CD8-positive, alpha-beta memory T cell (primary cell): ENCODE measurements around the gene MAP1B. TPM values are rescaled to one million over a fixed set of nuclear protein-coding genes. Genes with fewer than 3 reads are reported as not detected.
A peak's percentile ranks its signal among the peaks of the same experiment; 100 is the strongest.
"Not testable (repeated sequence)": the region's sequence is repeated elsewhere in the genome, so short reads cannot be mapped to it uniquely, and the experiment has no call there.

Source experiments
- CTCF ChIA-PET: fragments of 350-600 bp; sonication (Branson Sonifier 250); formaldehyde crosslinking; loops from one replicate; lab custom pipeline; 2021; ENCODE audit warnings: antibody characterized with exemption; lab: Charles Lee
- POLR2A ChIA-PET: fragments of 350-600 bp; sonication (Branson Sonifier 250); formaldehyde crosslinking; loops from one replicate; lab custom pipeline; 2021; ENCODE audit warnings: antibody characterized with exemption; lab: Charles Lee
- DNase-seq, 5 donors: peaks; one replicate each; pipeline versions ENCODE4 v3.0.0 to v3.0.0-alpha.2; 2020 to 2022; ENCODE audit warnings: mixed read lengths in 1 of 5
- H3K27ac ChIP-seq: one replicate; pipeline ENCODE4 v1.7.0; 2013; ENCODE audit warnings: low read depth, mild to moderate bottlenecking, low read length, moderate library complexity
- H3K27me3 ChIP-seq: 2 replicates; pipeline ENCODE4 v1.7.0; 2013; ENCODE audit warnings: low read length, mild to moderate bottlenecking; ENCODE audit not compliant: insufficient read depth, poor library complexity, severe bottlenecking
- H3K36me3 ChIP-seq: 2 replicates; pipeline ENCODE4 v1.7.0; 2013; ENCODE audit warnings: mild to moderate bottlenecking, low read length, moderate library complexity; ENCODE audit not compliant: insufficient read depth
- H3K4me1 ChIP-seq: 2 replicates; pipeline ENCODE4 v1.7.0; 2013; ENCODE audit warnings: mild to moderate bottlenecking, low read length, moderate library complexity; ENCODE audit not compliant: insufficient read depth
- H3K4me3 ChIP-seq: 2 replicates; pipeline ENCODE4 v1.7.0; 2013; ENCODE audit warnings: mild to moderate bottlenecking, low read length
- H3K9me3 ChIP-seq: 2 replicates; pipeline ENCODE4 v1.7.0; 2013; ENCODE audit warnings: mild to moderate bottlenecking, low read length
- H3K27ac Mint-ChIP-seq, 8 donors: one replicate each; pipeline ENCODE4 v1.8.0; 2020 to 2021; ENCODE audit warnings: mixed read lengths in 8 of 8, mild to moderate bottlenecking in 6 of 8, inconsistent platforms in 3 of 8, moderate library complexity in 3 of 8
- H3K27me3 Mint-ChIP-seq, 2 donors: one replicate each; pipeline ENCODE4 v1.8.0; 2020 to 2021; ENCODE audit warnings: mixed read lengths in 2 of 2, mild to moderate bottlenecking in 1 of 2, moderate library complexity in 1 of 2
- H3K36me3 Mint-ChIP-seq, 3 donors: one replicate each; pipeline ENCODE4 v1.8.0; 2020 to 2021; ENCODE audit warnings: mixed read lengths in 3 of 3, inconsistent platforms in 1 of 3, mild to moderate bottlenecking in 1 of 3
- H3K4me1 Mint-ChIP-seq, 3 donors: one replicate each; pipeline ENCODE4 v1.8.0; 2020 to 2021; ENCODE audit warnings: mixed read lengths in 3 of 3, inconsistent platforms in 1 of 3, mild to moderate bottlenecking in 1 of 3
- H3K4me3 Mint-ChIP-seq, 7 donors: one replicate each; pipeline ENCODE4 v1.8.0; 2020 to 2021; ENCODE audit warnings: mixed read lengths in 7 of 7, mild to moderate bottlenecking in 6 of 7, moderate library complexity in 4 of 7, inconsistent platforms in 2 of 7
- H3K9me3 Mint-ChIP-seq, 5 donors: one replicate each; pipeline ENCODE4 v1.8.0; 2020 to 2022; ENCODE audit warnings: mixed read lengths in 5 of 5, mild to moderate bottlenecking in 3 of 5, moderate library complexity in 2 of 5, inconsistent platforms in 1 of 5
- polyA plus RNA-seq: library from polyadenylated mRNA; unstranded; fragments of 300-500 nt; fragmentation: Illumina TruSeq; gene quantifications from one replicate; pipeline ENCODE4 v1.2.3, GENCODE V29; 2021
- total RNA-seq, 2 experiments: library from RNA; stranded (reverse); gene quantifications; one replicate each; pipeline ENCODE4 v1.2.3, GENCODE V29; 2021

MAP1B gene
- total and polyA plus RNA-seq, 3 experiments from 2014 or later: 0.13 to 0.18 (median 0.16) TPM

GRCh38 chr5:72084876-72085275, 22.4 kb upstream of the MAP1B start:
- peaks cover 4% of the 10 kb centered on the region for H3K27me3 ChIP-seq
- H3K27ac ChIP-seq: no peak overlapping the region
- Mint-ChIP-seq H3K4me3 (no peak overlapping the region), H3K36me3 (no peaks in the 10 kb centered on the region), H3K27ac (no peak overlapping the region), H3K9me3 (no peaks in the 10 kb centered on the region), H3K4me1 (no peaks in the 10 kb centered on the region), H3K27me3 (peaks cover 23 to 50% of the 10 kb centered on the region in 2 donors)
- H3K36me3 ChIP-seq: no peaks in the 10 kb centered on the region
- no peaks in the 10 kb centered on the region for H3K9me3 ChIP-seq
- CTCF ChIA-PET: no interaction called here
- H3K4me1 ChIP-seq: no peaks in the 10 kb centered on the region
- no peak for DNase-seq
- H3K4me3 ChIP-seq: no peak overlapping the region
- POLR2A ChIA-PET: no interaction called here

DNA sequence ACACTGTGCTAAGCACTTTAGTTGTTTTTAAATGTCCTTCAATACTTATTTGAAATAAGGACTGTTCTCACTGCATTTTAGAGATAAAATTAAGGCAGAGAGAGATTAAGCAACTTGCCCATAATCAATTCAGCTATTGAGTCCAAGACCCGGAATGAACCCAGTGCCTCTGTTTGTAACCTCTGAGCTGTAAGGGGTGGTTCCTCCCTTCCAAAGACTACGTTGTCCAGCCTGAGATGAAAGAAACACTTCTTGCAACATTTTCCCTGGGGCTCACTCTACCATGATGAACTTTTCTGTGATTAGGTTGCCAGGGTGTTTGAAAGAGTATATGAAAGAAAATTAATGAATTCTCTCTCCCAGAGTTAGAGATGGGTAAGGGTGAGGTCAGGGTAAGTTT, 22.0 kb upstream of the MAP1B start:
- Mint-ChIP-seq H3K4me1 (no peaks in the 10 kb centered on the region), H3K27ac (no peak overlapping the region), H3K4me3 (no peak overlapping the region), H3K36me3 (no peaks in the 10 kb centered on the region), H3K27me3 (peaks cover 23 to 48% of the 10 kb centered on the region in 2 donors), H3K9me3 (no peaks in the 10 kb centered on the region)
- ChIA-PET POLR2A (no interaction called here), CTCF (no interaction called here)
- Histone ChIP-seq H3K4me1 (no peaks in the 10 kb centered on the region), H3K4me3 (no peak overlapping the region), H3K27me3 (peaks cover 4% of the 10 kb centered on the region), H3K27ac (no peak overlapping the region), H3K36me3 (no peaks in the 10 kb centered on the region), H3K9me3 (no peaks in the 10 kb centered on the region)
- DNase-seq: no peak

GRCh38 chr5:72089713-72090112, 17.6 kb upstream of the MAP1B start:
- H3K36me3 Mint-ChIP-seq, POLR2A ChIA-PET: not testable (repeated sequence)

GRCh38 chr5:72092074-72092473, 15.2 kb upstream of the MAP1B start:
- DNase-seq: no peak
- Histone ChIP-seq H3K9me3 (no peaks in the 10 kb centered on the region), H3K4me1 (no peaks in the 10 kb centered on the region), H3K27ac (no peak overlapping the region), H3K4me3 (no peak overlapping the region), H3K27me3 (no peaks in the 10 kb centered on the region), H3K36me3 (no peaks in the 10 kb centered on the region)
- Mint-ChIP-seq H3K27ac (no peak overlapping the region), H3K4me1 (no peaks in the 10 kb centered on the region), H3K9me3 (no peaks in the 10 kb centered on the region), H3K36me3 (no peaks in the 10 kb centered on the region), H3K4me3 (no peak overlapping the region), H3K27me3 (peaks cover 16 to 28% of the 10 kb centered on the region in 2 donors)
- ChIA-PET CTCF (no interaction called here), POLR2A (no interaction called here)

More at GRCh38 chr5:72089713-72090112, 17.6 kb upstream of the MAP1B start:
- H3K36me3 ChIP-seq, H3K4me3 Mint-ChIP-seq, H3K9me3 Mint-ChIP-seq, DNase-seq, H3K4me3 ChIP-seq, H3K9me3 ChIP-seq, H3K4me1 Mint-ChIP-seq, H3K27ac Mint-ChIP-seq, H3K27ac ChIP-seq, CTCF ChIA-PET, H3K4me1 ChIP-seq, H3K27me3 ChIP-seq: not testable (repeated sequence)
- peaks cover 14 to 19% of the 10 kb centered on the region in 2 donors for H3K27me3 Mint-ChIP-seq

DNA sequence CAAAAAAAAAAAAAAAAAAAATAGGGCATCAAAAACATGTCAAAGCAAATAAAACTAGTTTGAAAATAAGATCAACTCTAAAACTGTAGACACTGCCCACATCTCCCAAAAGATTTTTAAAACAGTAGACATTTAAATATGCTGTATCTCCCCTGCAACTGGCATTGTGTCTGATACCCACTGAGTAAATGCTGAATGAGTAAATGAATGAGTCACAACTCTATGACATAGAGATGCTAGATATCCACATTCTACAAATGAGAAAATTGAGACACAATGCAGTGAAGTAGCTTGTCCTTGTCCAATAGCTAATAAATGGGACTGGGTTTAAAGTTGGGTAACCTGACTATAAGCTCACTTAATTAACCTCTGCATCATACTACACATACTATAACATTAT, 14.1 kb upstream of the MAP1B start:
- no peaks in the 10 kb centered on the region for H3K27me3 ChIP-seq
- DNase-seq: no peak
- Mint-ChIP-seq H3K4me3 (no peak overlapping the region), H3K27ac (no peak overlapping the region), H3K27me3 (peaks cover 15 to 33% of the 10 kb centered on the region in 2 donors), H3K4me1 (no peaks in the 10 kb centered on the region), H3K9me3 (no peaks in the 10 kb centered on the region), H3K36me3 (no peaks in the 10 kb centered on the region)
- H3K36me3 ChIP-seq: no peaks in the 10 kb centered on the region
- no peak overlapping the region for H3K4me3 ChIP-seq
- no peak overlapping the region for H3K27ac ChIP-seq
- no peaks in the 10 kb centered on the region for H3K9me3 ChIP-seq
- ChIA-PET POLR2A (no interaction called here), CTCF (no interaction called here)
- no peaks in the 10 kb centered on the region for H3K4me1 ChIP-seq

DNA sequence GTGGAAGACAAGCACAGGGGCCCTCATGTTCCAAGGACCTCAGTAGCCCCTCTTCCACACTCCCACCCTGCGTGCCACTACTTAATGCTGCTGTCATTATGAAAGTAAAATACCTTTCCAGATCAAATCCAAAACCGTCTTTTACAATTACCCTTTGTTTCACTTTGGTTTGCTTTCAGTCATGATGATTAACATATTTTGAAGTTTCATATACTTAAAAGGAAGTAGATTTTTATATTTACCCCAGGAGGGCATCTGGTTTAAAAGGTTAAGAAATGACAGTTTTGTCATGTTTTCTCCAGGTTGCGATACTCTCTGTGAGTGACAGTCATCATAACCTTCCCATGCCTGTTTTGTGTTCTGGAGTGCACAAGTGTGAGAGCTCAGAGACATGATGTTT, 13.5 kb upstream of the MAP1B start:
- DNase-seq: no peak
- ChIA-PET CTCF (no interaction called here), POLR2A (no interaction called here)
- H3K27me3 Mint-ChIP-seq: peaks cover 15 to 33% of the 10 kb centered on the region in 2 donors
- H3K9me3 Mint-ChIP-seq: no peaks in the 10 kb centered on the region
- H3K27ac Mint-ChIP-seq: no peak overlapping the region
- Histone ChIP-seq H3K4me1 (no peaks in the 10 kb centered on the region), H3K9me3 (no peaks in the 10 kb centered on the region), H3K27ac (no peak overlapping the region), H3K36me3 (no peaks in the 10 kb centered on the region), H3K4me3 (no peak overlapping the region), H3K27me3 (no peaks in the 10 kb centered on the region)
- H3K36me3 Mint-ChIP-seq: no peaks in the 10 kb centered on the region
- H3K4me3 Mint-ChIP-seq: no peak overlapping the region
- H3K4me1 Mint-ChIP-seq: no peaks in the 10 kb centered on the region

GRCh38 chr5:72096602-72097188, 10.6 kb upstream of the MAP1B start:
- CTCF ChIA-PET: no interaction called here
- no peak for DNase-seq
- Histone ChIP-seq H3K27me3 (no peaks in the 10 kb centered on the region), H3K4me1 (no peaks in the 10 kb centered on the region), H3K9me3 (no peaks in the 10 kb centered on the region), H3K4me3 (no peak overlapping the region), H3K36me3 (no peaks in the 10 kb centered on the region), H3K27ac (no peak overlapping the region)
- Mint-ChIP-seq H3K9me3 (no peaks in the 10 kb centered on the region), H3K4me3 (no peak overlapping the region), H3K27me3 (peaks cover 19 to 50% of the 10 kb centered on the region in 2 donors), H3K27ac (no peak overlapping the region), H3K36me3 (no peaks in the 10 kb centered on the region), H3K4me1 (no peaks in the 10 kb centered on the region)
- POLR2A ChIA-PET: no interaction called here

- DNase-seq: no peak
- H3K27me3 Mint-ChIP-seq: peaks cover 16 to 65% of the 10 kb centered on the region in 2 donors
- H3K9me3 Mint-ChIP-seq: no peaks in the 10 kb centered on the region
- H3K27ac Mint-ChIP-seq: no peak overlapping the region
- H3K36me3 Mint-ChIP-seq: no peaks in the 10 kb centered on the region
- no peaks in the 10 kb centered on the region for H3K4me1 ChIP-seq
- no peak overlapping the region for H3K4me3 Mint-ChIP-seq
- POLR2A ChIA-PET: no interaction called here
- no peaks in the 10 kb centered on the region for H3K9me3 ChIP-seq
- no peaks in the 10 kb centered on the region for H3K36me3 ChIP-seq
- H3K27ac ChIP-seq: no peak overlapping the region
- CTCF ChIA-PET: no interaction called here
- H3K27me3 ChIP-seq: peaks cover 4% of the 10 kb centered on the region
- H3K4me3 ChIP-seq: no peak overlapping the region
- H3K4me1 Mint-ChIP-seq: peaks cover 2 to 6% (median 5%) of the 10 kb centered on the region in 3 donors
Measured at GRCh38 chr5:72101828-72102227, 5.4 kb upstream of the MAP1B start.

GRCh38 chr5:72106817-72107130, 501 bp upstream of the MAP1B start:
- H3K4me1 Mint-ChIP-seq: peaks cover 6 to 18% (median 7%) of the 10 kb centered on the region in 3 donors
- H3K27ac Mint-ChIP-seq: no peak overlapping the region
- H3K9me3 Mint-ChIP-seq: no peaks in the 10 kb centered on the region
- Histone ChIP-seq H3K4me3 (no peak overlapping the region), H3K36me3 (no peaks in the 10 kb centered on the region), H3K4me1 (no peaks in the 10 kb centered on the region), H3K9me3 (no peaks in the 10 kb centered on the region), H3K27ac (no peak overlapping the region), H3K27me3 (peaks cover 4% of the 10 kb centered on the region)
- H3K4me3 Mint-ChIP-seq: peak overlapping the region in 5 of 7 donors; percentile 15 to 62 (median 49)
- DNase-seq: no peak
- CTCF ChIA-PET: no interaction called here
- no peaks in the 10 kb centered on the region for H3K36me3 Mint-ChIP-seq
- POLR2A ChIA-PET: no interaction called here
- H3K27me3 Mint-ChIP-seq: peaks cover 33 to 73% of the 10 kb centered on the region in 2 donors
